GM21367 (cell line): ENCODE measurements around the gene A4GALT.
A peak's percentile ranks its signal among the peaks of the same experiment; 100 is the strongest.

Experiments
- ATAC-seq: cut with Tn5 transposase; IDR thresholded peaks from one replicate; pipeline ENCODE4 v1.9.1; 2021; ENCODE audit not compliant: unreplicated experiment

The A4GALT gene

DNA sequence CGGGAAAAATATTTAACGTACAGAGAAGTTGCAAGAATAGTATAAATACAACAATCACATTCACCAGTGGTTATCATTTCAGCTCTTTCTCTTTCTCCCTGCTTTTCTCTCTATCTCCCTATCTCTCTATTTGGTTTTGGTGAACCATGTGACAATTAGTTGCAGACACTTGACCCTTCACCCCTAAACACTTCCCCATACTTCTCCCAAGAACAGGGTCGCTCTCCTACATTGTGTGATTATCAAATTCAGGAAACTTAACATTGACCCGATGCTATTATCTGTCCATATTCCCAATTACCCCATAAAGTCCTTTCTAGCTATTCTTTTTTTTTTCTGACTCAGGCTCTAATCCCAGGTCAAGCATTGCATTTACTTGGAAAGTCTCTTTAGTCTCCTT lies 66.7 kb downstream of the A4GALT start:
- no peak for ATAC-seq

DNA sequence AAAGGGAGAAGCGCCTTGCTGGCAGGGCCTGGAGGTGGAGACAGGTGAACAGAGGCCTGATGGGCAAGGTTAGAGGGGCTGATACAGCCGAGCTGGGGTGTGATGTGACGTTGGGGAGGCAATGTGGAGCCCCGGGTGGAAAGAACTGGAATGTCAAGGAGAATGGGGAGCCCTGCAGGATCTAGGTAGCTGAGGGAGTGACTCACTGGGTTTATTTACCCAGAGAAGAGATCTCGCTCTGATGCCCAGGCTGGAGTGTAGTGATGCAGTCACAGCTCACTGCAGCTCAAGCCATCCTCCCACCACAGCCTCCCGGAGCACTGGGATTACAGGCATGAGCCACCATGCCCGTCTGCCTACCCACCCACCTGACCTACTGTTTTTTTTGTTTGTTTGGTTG lies 69.5 kb downstream of the A4GALT start:
- ATAC-seq: no peak

DNA sequence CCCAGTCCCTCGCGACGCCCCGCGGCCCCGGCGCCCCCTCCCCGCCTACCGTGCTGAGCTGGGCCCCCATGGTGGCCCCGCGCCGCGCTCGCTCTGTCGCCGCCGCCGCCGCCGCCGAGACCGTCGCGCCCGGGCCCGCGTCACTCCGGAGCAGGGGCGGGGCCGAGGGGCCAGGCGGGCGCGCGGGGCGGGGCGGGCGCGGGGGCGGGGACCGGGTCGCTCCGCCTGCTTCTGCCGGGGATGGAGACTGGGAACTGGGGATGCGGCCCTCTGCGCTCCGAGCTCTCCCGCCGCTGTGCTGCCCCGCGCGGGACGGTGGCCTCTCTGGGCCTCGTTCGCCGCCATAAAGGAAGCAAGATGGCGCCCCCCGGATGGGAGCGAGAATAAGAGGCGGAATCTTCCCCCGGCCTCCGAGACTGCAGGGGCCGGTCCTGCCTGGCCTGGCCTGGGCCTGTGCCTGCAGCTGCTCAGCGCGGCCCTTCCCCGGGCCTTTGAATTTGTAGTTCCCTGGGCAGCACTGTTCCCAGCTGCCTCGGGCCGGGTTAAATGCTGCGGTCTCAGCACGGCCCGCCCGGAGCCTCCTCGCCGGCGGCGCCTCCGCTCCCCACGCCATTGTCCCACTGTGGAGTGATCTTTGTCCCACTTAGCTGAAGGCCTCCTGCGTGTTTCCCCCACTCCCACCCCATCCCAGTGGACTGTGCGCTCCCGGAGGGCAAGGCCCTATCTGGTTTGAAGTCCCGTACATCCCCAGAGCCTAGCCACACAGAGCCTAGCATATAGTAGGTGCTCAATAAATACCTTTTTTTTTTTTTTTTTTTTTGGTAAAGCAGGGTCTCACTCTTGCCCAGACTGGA lies 71.2 kb downstream of the A4GALT start, which contains the start of gene CYB5R3:
TSS of gene CYB5R3 (minus strand) at position 147 of the 854 bp plus-strand sequence. CDS start at position 70, 77 bp downstream.
- peak; percentile 52 for ATAC-seq

DNA sequence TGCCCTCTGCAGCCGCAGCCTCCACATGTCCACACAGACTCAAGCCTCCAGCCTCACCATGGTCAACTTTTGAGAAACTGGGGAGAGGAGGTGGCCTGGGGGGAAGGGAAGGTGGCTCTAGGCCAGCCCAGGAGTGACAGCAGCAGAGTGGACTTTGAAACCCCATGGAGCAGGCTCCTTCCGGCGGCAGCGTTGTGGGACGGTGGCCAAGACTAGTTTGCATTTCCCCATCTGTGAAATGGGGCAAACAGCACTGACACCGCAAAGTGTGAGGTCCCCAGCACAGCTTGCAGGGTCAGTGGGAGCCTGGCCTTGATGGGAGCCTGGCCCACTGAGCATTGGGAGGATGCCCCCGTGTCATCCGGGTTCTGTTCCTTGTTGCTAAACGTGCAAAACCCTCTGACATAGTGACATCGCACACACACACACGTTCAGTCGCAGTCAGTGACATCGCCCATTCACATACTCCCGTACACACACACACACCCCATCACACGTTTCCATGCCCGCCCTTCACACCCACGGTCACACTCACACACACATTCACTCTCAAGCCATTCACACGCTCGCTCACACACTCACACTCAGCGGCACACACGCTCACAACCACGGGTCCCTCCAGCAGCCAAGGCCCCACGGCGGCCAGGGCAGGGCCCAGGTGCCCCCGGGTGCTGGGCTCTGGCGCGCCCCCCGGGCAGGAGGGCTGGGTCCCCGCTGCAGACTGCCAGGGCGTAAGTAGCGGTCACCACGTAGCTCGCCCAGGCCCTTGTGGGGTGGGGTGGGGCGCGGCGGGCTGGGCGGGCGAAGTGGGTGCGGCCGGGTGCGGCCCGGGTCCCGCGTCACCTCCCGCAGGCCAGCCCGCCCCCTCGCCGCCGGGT lies 72.1 kb downstream of the A4GALT start:
- ATAC-seq: peak; percentile 21

DNA sequence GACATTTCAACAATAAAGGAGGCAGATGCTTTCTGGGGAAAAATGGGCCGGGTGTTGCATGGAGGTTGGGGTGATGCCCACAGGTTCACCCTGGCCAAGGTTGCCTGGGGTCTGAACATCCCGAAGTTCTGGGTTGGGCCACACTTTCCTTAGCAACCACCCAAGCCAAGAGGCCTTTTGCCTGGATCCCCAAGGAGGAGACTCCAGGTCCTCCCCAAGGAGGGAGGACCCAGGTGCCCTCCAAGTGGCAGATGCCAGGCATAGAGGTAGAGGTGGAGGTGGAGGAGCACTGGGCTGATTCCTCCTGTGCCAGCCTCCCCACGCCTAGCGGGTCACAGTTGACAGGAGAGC lies 72.7 kb downstream of the A4GALT start:
- no peak for ATAC-seq

DNA sequence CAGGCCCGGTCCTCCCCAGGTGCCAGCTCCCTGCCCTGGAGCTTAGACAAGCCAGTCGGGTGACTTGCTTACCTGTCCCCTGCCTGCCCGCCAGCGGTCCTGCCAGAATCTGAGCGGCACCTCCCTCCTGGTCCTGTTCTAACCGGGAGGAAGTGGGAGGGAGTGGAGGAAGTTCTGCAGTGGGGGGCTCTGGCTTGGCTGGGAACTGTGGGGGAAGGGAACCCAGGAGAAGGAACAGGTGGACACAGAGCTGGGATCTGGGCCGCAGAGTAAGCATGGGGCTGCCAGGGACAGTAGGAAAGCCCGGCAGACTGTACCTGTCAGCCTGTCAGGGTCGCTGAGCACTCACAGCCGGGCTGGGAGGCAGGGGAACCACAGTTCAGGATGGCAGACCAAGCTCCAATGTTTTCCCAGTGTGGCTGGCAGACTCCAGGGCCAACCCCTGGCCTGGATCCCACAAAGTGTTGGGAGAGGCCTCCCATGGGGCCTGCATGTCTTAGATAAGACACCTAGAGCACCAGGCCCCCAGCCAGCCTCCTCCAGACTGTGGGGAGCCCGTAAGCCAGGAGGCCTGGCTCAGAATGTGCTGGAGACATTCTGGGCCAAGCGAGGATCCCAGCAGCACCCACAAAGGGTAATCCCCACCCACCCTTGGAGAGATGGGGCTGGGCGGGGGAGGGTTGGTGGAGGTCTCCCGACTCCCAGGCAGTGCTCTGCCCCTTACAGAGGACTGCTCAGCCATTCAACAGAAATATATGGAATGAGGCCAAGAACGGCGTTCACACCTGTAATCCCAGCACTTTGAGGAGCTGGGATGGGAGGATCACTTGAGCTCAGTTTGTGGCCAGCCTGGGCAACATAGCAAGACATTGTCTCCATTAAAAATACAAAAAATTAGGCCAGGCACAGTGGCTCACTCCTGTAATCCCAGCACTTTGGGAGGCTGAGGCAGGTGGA lies 73.8 kb downstream of the A4GALT start:
- no peak for ATAC-seq

DNA sequence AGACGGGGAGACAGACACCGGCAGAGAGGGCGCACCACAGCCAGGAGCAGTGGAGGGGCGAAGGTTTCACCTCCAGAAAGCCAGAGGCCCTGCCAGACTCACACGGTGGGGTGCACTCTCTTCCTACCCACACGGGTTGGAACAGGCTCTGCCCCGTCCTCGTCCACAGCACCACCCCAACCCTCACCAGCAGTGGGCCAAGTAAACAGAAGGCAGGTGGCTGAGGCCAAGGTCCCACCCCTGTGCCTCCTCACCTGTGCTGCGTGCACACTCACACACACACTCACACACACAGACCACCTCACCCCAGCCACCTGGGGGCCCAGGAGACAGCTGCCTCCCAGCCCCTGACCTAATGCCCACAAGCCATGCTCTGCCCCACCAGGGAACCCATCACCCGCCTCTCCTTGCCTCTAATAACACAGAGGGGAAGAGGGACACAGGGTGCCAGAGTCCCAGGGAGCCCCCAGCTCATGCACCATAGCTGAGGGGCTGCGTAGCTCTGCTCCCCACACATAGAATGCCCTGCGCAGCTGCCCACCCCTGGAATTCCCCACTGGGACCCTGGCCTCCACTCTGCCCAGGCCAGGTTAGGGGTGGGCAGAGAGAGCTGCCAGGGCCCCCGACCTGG lies 74.6 kb downstream of the A4GALT start:
- no peak for ATAC-seq

DNA sequence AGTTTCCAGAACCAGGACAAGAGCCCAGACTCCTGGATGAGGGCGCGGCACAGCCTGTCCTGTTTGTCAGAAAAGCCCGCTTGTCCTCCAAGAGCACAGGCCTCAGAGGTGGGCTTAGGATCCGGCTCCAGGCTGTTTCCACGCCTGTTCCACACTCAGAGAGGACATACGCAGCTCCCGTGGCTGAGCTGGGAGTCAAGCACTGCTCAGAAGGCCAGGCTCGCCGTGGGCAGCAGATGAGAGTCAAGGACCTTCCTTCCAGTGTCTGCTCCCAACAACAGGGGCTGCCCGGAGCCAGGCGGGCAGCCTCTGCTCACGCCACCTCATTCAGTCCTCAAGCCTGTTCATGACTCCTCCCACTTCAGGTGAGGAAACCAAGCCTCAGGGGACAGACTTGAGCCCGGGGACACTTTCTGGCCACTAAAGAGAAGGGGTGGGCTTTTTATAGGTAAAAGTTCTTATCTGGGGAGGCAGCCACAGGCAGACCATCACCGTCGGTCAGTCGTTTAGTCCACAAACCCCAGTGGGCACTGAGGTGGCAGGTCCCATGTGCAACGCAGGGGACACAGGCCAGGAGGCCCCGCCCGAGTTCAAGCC lies 75.2 kb downstream of the A4GALT start:
- ATAC-seq: no peak

DNA sequence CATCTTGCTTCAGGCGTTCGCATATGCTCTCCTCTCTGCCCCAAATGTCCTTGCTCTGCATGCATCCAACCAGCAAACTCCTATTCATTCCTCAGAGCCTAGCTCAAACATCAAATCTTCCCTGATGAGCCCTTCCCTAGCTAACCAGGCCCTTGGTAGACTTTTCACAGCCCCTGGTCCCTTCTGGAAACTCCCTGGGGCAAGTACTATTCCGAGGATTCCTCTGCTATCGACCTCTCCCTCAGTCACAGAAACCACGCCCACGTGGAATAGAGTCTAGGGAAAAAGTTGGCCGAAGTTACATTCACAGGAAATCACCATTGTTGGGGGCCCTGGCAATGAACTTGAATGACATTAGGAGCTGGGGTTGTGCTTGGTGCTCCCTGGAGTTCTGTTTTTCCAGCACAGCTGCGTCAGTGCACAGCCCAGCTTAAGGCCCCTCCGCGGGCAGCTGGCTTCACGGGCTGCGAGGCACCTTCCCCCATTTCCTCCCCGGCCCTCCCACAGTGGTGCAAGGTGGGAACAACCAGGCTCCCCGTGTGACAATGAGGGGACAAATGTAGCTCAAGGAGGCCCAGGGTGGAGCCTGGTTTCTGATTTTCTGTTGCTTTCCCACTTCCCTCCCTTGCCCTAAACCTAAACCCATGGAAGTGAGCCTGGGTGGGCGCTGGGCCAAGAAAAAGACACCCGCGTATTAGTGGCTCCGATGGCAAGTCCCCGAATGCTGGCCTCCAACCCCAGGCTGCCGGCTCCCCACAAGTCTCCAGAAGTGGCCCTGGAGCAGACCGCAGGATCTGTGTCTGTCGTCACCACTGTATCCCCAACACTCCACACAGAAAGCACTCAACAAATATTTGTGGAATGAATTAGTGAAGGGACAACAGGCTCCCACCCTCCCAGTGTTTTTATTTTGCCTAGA lies 76.0 kb downstream of the A4GALT start:
- ATAC-seq: no peak

DNA sequence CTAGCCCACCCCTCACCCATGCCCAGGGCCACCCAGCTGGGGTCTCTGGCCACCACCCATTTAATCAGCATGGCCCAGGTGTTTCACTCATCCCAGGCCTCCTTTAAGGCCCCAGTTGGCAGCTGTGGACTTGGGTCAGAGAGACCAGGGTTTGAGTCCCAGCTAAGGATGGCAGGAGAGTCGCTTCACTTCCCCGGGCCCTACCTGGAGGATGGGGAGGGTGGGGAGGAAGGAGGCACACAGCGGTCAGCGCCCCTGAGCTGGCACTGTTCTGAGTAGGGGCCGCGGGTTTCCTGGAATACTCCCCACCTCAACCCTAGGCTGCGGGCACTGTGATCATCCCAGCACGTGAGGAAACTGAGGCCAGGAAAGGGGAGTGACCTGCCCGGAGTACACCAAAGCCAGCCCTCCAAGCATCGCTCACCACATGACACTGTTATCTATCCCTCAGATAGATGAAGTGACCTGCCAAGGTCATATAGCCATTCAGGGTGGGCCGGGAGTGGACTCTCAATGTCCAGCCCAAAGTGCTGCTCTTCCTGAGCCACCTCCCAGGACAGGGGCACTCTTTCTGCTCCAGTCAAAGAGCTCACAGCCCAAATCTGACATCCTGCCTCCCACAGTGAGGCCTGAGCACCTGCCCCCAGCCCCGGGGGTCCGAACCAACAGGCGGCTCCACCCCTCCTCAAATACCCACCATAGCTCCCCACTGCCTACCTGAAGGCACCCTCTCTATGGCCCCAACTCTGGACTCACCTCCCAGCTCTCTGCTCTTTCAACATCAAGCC lies 76.8 kb downstream of the A4GALT start:
- ATAC-seq: no peak

DNA sequence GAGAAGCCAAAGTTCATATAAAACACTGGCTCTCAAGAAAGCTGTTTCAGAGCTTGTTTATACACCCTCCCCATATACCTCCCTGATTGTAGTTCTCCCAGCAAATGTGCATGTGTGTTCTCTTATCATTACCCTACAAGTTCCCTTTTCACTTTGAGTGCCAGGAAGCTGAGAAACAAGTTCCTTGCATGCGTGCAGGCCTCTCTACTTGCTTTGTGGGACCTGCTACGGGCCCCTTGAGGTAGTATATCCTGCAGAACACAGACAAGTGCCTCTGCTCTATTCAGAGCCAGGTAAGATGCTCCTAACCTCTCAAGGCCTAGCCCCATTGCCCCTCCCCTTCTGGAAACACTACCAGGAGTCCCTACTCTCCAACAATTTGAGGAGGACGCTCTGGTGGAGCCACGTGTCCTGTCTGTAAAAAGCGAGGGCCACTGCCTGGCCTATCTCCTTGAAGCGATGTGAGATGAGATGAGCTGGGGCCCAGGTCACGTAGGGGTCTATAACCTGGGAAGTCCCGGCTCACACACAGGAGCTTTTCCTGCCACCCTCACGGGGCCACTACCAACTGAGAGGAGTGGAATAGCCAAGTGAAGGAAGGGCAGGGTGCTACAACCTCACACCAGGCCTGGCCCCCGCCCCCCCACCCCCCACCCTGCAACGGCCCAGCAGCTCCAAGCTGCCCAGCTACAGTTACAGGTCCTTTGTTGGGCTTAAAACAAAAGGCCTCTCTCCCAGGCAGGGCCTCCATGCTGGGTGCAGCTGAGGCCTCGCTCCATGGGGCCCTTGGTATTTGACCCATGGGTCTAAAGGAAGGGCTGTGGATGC lies 77.7 kb downstream of the A4GALT start:
- no peak for ATAC-seq
